NOMO-1 (cell line): ENCODE data around the gene DNAH7.

ENCODE experiments used
- DNase-seq, 2 experiments: peaks; one replicate each; lab custom pipeline; 2025; ENCODE audit not compliant: unreplicated experiment in 2 of 2; lab: John Stamatoyannopoulos, UW

The DNAH7 gene

GRCh38 chr2:195871326-195871725 lies 197.3 kb downstream of the DNAH7 start:
- DNase-seq = no peak

DNA sequence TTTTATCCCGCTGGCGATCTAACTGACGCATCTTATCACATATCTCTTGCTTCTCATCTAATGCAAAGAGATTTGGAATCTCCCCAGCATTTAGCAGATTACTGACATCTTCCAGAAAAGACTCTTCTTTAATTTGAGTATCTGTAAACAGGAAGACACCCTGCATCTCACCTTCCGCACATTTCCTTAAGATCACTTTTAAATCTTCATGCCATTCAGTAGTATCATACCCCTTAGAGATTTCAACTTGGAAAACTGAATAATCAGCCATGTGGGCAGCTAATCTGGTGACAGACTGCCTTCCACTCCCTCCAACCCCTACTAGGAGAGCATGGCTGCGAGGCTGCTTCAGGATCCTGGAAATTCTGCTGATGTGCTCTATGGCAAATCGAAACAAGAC lies 204.3 kb downstream of the DNAH7 start:
- DNase-seq = no peak

DNA sequence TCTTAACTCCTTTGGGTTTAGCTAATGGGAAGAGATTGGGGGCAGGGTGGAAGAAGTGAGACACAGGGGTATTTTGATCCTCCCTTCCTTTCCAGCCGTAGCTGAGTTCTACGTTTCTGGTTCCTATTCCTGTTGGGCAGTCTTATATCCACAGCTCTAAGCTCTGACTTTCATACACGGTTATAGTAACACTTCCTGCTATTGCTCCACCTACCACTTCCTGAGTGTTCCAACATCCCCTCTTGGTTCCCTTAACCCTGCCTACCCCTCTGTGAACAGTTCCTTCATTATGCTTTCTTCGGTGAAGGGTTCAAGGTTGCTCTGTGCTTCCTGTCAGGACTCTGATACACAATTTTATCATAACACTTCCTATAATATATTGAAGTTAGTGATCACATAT lies 205.1 kb downstream of the DNAH7 start:
- DNase-seq = peak in 1 of 2 experiments; percentile 13

GRCh38 chr2:195863121-195863520 lies 205.5 kb downstream of the DNAH7 start:
- no peak for DNase-seq

- no peak for DNase-seq
Observed at GRCh38 chr2:195861821-195862220, 206.8 kb downstream of the DNAH7 start.

DNA sequence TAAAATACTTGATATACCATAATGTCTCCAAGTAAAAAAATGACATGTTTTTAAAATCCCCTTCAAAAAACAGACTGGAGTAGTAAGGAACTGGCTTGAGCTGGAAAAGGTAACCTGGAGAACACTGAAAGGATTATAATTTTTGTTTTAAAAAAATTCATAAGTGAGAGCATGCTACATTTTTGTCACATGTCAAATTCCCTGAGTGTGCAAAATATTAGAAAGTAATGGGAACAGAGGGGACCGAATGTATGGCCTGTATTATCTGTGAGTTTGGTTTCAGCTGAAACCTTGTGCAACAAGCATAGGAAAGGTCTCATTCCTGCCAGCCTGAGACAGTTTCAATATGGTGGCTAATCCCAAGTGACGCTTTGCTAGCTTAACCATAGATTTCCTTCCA lies 209.1 kb downstream of the DNAH7 start:
- no peak for DNase-seq

GRCh38 chr2:195857132-195857531 lies 211.5 kb downstream of the DNAH7 start:
- no peak for DNase-seq

- no peak for DNase-seq
Observed at GRCh38 chr2:195850764-195851163, 217.9 kb downstream of the DNAH7 start.

DNA sequence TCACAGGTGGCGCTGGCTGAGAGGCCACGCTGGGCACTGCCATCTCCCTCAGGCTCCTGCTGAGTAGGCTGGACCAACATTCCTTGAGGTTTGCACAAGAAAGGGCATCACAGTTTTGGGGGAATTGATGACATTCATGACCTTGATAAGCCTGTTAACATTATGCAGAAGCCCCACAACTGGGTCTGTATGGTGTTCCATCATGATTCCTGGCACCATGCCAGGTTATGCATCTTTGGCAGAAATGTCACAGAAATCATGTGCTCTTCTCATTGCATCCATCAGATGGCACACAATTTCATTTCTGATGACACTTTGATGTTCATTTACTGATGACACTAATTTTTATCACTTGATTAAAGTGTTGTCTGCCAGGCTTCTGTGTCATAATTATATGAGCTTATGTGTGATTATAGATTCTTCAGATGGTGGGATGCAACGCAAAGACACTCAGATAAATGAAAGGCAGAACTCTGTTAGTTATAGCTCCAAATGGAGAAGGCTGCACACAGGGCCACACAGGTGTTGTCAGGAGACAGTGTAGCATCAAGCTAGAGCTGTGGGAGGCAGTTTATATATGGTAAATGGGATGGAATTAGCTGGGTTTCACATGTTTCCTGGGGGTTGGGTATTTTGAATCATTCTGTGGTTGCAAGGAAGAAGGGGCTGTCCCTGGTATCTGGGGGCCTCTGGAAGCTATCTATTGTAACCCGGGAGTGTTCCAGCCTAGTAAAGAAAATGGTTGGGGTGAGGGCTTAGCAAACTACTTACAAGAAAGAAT lies 220.3 kb downstream of the DNAH7 start:
- DNase-seq = no peak

- no peak for DNase-seq
Observed at GRCh38 chr2:195842932-195843331, 225.7 kb downstream of the DNAH7 start.

DNA sequence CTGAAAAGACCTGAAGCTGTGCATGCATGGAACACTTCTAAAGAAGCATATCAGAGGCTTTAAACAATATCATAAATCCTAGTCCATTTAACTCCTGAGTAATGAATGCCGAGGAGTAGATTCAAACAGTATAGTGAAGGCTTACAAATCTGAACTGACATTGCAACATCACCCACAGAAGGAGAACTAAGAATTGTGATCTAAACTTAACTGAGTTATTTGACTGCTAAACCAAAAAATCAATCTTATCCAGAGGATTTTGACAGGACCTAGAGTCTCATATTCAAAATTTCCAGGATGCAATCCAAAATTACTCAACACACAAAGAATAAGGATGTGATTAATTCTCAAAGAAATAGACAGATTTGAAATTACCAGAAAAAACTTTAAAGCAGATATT lies 230.6 kb downstream of the DNAH7 start:
- DNase-seq = peak; percentile 38 to 83

DNA sequence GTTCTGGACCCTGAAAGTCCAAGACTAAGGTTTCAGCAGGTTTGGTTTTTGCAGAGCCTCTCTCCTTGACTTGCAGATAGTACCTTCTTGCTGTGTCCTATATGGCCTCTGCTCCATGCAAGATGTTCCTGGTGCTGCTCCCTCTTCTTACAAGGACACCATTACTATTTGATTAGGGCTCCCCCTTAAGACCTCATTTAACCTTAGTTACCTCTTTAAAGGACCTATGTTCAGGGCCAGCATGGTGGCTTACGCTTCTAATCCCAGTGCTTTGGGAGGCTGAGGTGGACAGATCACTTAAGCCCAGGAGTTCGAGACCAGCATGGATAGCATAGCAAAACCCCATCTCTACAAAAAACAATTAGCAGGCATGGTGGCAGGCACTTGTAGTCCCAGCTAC lies 232.6 kb downstream of the DNAH7 start:
- DNase-seq = no peak

DNA sequence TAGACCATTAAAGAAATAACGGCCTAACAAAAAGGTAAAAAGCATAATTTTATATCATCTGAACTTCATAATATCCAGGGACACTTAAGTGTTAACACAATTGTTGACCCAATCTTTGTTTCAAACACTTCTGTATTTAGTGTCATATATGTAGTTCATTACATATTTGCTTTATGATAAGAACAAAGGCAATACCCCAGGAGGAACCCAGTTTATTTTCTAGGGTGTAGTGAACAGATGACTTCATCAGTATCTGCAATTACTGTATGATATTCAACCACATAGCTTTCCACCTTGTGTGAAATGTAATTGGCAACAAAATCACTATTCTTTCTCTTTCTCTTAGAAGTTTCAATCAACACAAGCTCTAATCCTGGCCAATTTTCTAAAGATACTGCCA lies 233.8 kb downstream of the DNAH7 start:
- DNase-seq = no peak

- no peak for DNase-seq
Observed at GRCh38 chr2:195830968-195831950, 237.4 kb downstream of the DNAH7 start.

- no peak for DNase-seq
Observed at GRCh38 chr2:195824478-195824877, 244.2 kb downstream of the DNAH7 start.

GRCh38 chr2:195823206-195823605 lies 245.4 kb downstream of the DNAH7 start:
- no peak for DNase-seq

DNA sequence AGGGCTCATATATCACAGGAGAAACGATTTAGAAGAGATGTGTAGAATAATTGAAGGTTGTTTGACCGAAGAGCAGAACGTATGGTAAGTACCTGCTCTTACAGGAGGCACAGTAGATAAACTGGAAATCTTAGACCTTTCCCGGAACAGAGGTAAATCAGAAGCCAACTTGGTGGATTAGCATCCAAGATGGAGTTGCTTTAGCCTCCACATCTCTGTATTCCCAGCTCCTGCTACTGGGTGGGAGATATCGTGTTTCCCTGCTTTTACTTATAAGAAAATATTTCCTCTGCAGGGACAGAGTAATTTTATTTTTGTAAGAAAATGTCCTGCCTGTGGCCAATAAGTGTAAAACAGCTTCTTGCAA lies 247.1 kb downstream of the DNAH7 start:
- no peak for DNase-seq

DNA sequence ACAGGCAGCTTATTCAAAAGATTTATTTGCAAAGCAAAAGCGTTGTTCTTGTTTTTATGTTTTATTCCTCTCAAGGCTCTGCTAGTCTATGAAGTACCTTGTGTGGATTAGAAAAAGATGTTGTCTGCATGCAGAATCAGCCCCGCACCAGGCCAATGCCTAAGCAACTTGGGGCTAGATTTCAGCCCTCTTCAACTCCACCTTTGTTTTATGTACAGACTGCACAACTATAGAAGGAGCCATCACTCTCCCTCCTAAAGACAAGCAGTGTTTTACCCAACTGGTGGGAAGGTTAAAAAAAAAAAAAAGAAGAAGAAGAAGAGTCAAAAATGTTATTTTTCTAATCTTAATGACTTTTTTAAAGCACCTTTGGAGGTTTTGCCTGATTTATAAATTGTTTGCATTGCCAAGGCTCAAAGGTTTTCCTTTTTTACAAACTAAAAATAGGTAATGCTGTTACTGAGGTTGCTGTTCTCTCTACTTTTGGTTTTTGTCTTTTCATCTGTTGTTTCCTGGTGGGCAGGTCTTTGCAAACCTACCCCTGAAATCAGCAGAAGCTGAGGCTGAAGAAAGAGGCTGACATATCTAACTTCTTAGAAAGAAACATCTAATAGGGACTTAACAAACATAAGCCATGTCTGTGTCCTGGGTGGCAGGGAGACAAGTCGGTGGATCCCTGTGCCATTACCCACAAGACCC lies 247.6 kb downstream of the DNAH7 start:
- peak in 1 of 2 experiments; percentile 22 for DNase-seq

- DNase-seq = peak; percentile 24 to 50
Observed at GRCh38 chr2:195820373-195820772, 248.3 kb downstream of the DNAH7 start.

- DNase-seq = no peak
Observed at GRCh38 chr2:195819276-195819675, 249.4 kb downstream of the DNAH7 start.

- DNase-seq = no peak
Observed at GRCh38 chr2:195818526-195818925, 250.1 kb downstream of the DNAH7 start.
